ENCODE results near the gene POP4.

The POP4 gene

GRCh38 chr19:29665826-29666577, 59.9 kb downstream of the POP4 start:
- no peak for DNase-seq
